ENCODE measurements around the gene TLCD1. TPM values are rescaled to one million over a fixed set of nuclear protein-coding genes. Genes with fewer than 3 reads are reported as not detected.

TLCD1 gene
- total and polyA plus RNA-seq, 2 donors: 1.7 to 5.1 TPM

GRCh38 chr17:28717578-28718332 lies 8.3 kb downstream of the TLCD1 start, which contains the start of gene RAB34:
Gene RAB34, minus strand, starts transcription at chr17:28717868. Its CDS starts 602 bp downstream, at chr17:28717266.
- Histone ChIP-seq H3K27ac (ENCODE audit: low read depth) (peak within 1 kb of the TSS; percentile 93), H3K4me3 (ENCODE audit: low read depth, low read length) (peak within 1 kb of the TSS; percentile 69), H3K36me3 (ENCODE audit: insufficient read depth) (peaks cover 2% of the 10 kb centered on the region), H3K4me1 (ENCODE audit: insufficient read depth) (peaks cover 2% of the 10 kb centered on the region)
- peak; percentile 79 for DNase-seq (ENCODE audit: extremely low spot score)
- WGBS: 2% methylated on average over 60 of the region's 60 CpGs

- H3K4me3 ChIP-seq (ENCODE audit: low read depth, low read length): peak overlapping the region; percentile 69
- H3K27ac ChIP-seq (ENCODE audit: low read depth): peak overlapping the region; percentile 91
- no peak for DNase-seq (ENCODE audit: extremely low spot score)
- WGBS: 9% methylated on average over 63 of the region's 63 CpGs
- H3K4me1 ChIP-seq (ENCODE audit: insufficient read depth): peaks cover 2% of the 10 kb centered on the region
- peaks cover 2% of the 10 kb centered on the region for H3K36me3 ChIP-seq (ENCODE audit: insufficient read depth)
Measured at GRCh38 chr17:28716740-28717577, 9.1 kb downstream of the TLCD1 start.

- H3K4me3 ChIP-seq (ENCODE audit: low read depth, low read length): no peak overlapping the region
- H3K36me3 ChIP-seq (ENCODE audit: insufficient read depth): peaks cover 2% of the 10 kb centered on the region
- H3K27ac ChIP-seq (ENCODE audit: low read depth): no peak overlapping the region
- no peak for DNase-seq (ENCODE audit: extremely low spot score)
- H3K4me1 ChIP-seq (ENCODE audit: insufficient read depth): peaks cover 2% of the 10 kb centered on the region
- 89% methylated on average over 2 of the region's 2 CpGs for WGBS
Measured at GRCh38 chr17:28715217-28715616, 10.8 kb downstream of the TLCD1 start.

GRCh38 chr17:28714281-28714680 lies 11.8 kb downstream of the TLCD1 start:
- H3K36me3 ChIP-seq (ENCODE audit: insufficient read depth): peaks cover 2% of the 10 kb centered on the region
- H3K4me3 ChIP-seq (ENCODE audit: low read depth, low read length): no peak overlapping the region
- WGBS: 97% methylated on average over 3 of the region's 3 CpGs
- DNase-seq (ENCODE audit: extremely low spot score): no peak
- no peak overlapping the region for H3K27ac ChIP-seq (ENCODE audit: low read depth)
- peaks cover 2% of the 10 kb centered on the region for H3K4me1 ChIP-seq (ENCODE audit: insufficient read depth)

- WGBS: 78% methylated on average over 7 of the region's 7 CpGs
- H3K4me1 ChIP-seq (ENCODE audit: insufficient read depth): peaks cover 2% of the 10 kb centered on the region
Measured at GRCh38 chr17:28712705-28713415, 13.2 kb downstream of the TLCD1 start.

GRCh38 chr17:28712032-28712704 lies 13.9 kb downstream of the TLCD1 start:
- H3K4me3 ChIP-seq (ENCODE audit: low read depth, low read length): peak overlapping the region; percentile 51
- peaks cover 2% of the 10 kb centered on the region for H3K4me1 ChIP-seq (ENCODE audit: insufficient read depth)
- peaks cover 2% of the 10 kb centered on the region for H3K36me3 ChIP-seq (ENCODE audit: insufficient read depth)
- H3K27ac ChIP-seq (ENCODE audit: low read depth): peak overlapping the region; percentile 60
- 31% methylated on average over 34 of the region's 34 CpGs for WGBS
- DNase-seq (ENCODE audit: extremely low spot score): no peak

More at GRCh38 chr17:28712705-28713415, 13.2 kb downstream of the TLCD1 start:
- no peak overlapping the region for H3K4me3 ChIP-seq (ENCODE audit: low read depth, low read length)
- DNase-seq (ENCODE audit: extremely low spot score): no peak
- no peak overlapping the region for H3K27ac ChIP-seq (ENCODE audit: low read depth)
- H3K36me3 ChIP-seq (ENCODE audit: insufficient read depth): peaks cover 2% of the 10 kb centered on the region

- no peak for DNase-seq (ENCODE audit: extremely low spot score)
- Histone ChIP-seq H3K4me1 (ENCODE audit: insufficient read depth) (peaks cover 2% of the 10 kb centered on the region), H3K36me3 (ENCODE audit: insufficient read depth) (peaks cover 2% of the 10 kb centered on the region), H3K4me3 (ENCODE audit: low read depth, low read length) (peak within 1 kb of the TSS; percentile 51), H3K27ac (ENCODE audit: low read depth) (peak within 1 kb of the TSS; percentile 82)
- WGBS: 2% methylated on average over 20 of the region's 20 CpGs
Measured at GRCh38 chr17:28711723-28712031, 14.4 kb downstream of the TLCD1 start, which contains the start of gene PROCA1. Gene PROCA1, minus strand, starts transcription at chr17:28711888. Its CDS starts 228 bp downstream, at chr17:28711660.

GRCh38 chr17:28710861-28711722 lies 14.9 kb downstream of the TLCD1 start:
- peak; percentile 80 for DNase-seq (ENCODE audit: extremely low spot score)
- no peaks in the 10 kb centered on the region for H3K4me1 ChIP-seq (ENCODE audit: insufficient read depth)
- H3K36me3 ChIP-seq (ENCODE audit: insufficient read depth): peaks cover 2% of the 10 kb centered on the region
- H3K4me3 ChIP-seq (ENCODE audit: low read depth, low read length): peak overlapping the region; percentile 51
- H3K27ac ChIP-seq (ENCODE audit: low read depth): peak overlapping the region; percentile 82
- WGBS: under 1% methylated on average over 74 of the region's 74 CpGs

GRCh38 chr17:28707339-28707720 lies 18.7 kb downstream of the TLCD1 start:
- WGBS: 90% methylated on average over 2 of the region's 2 CpGs
- H3K36me3 ChIP-seq (ENCODE audit: insufficient read depth): peaks cover 2% of the 10 kb centered on the region
- no peak for DNase-seq (ENCODE audit: extremely low spot score)
- no peak overlapping the region for H3K4me3 ChIP-seq (ENCODE audit: low read depth, low read length)
- no peak overlapping the region for H3K27ac ChIP-seq (ENCODE audit: low read depth)
- no peaks in the 10 kb centered on the region for H3K4me1 ChIP-seq (ENCODE audit: insufficient read depth)

- DNase-seq (ENCODE audit: extremely low spot score): no peak
- WGBS: 56% methylated on average over 6 of the region's 7 CpGs
Measured at GRCh38 chr17:28706471-28707338, 19.3 kb downstream of the TLCD1 start.

GRCh38 chr17:28705728-28706334 lies 20.2 kb downstream of the TLCD1 start:
- H3K4me1 ChIP-seq (ENCODE audit: insufficient read depth): no peaks in the 10 kb centered on the region
- DNase-seq (ENCODE audit: extremely low spot score): no peak
- no peak overlapping the region for H3K4me3 ChIP-seq (ENCODE audit: low read depth, low read length)
- no peak overlapping the region for H3K27ac ChIP-seq (ENCODE audit: low read depth)
- H3K36me3 ChIP-seq (ENCODE audit: insufficient read depth): peaks cover 2% of the 10 kb centered on the region
- 76% methylated on average over 10 of the region's 10 CpGs for WGBS

More at GRCh38 chr17:28706471-28707338, 19.3 kb downstream of the TLCD1 start:
- Histone ChIP-seq H3K4me3 (ENCODE audit: low read depth, low read length) (no peak overlapping the region), H3K27ac (ENCODE audit: low read depth) (no peak overlapping the region), H3K36me3 (ENCODE audit: insufficient read depth) (peaks cover 2% of the 10 kb centered on the region), H3K4me1 (ENCODE audit: insufficient read depth) (no peaks in the 10 kb centered on the region)
